ENCODE measurements around the gene SNRPD3. TPM values are rescaled to one million over a fixed set of nuclear protein-coding genes. Genes with fewer than 3 reads are reported as not detected.
"Not testable (repeated sequence)": the region's sequence is repeated elsewhere in the genome, so short reads cannot be mapped to it uniquely, and the experiment has no call there.

The SNRPD3 gene
- total and polyA plus RNA-seq, 2 donors = 95.7 to 166 TPM

GRCh38 chr22:24592058-24592850 is 36.5 kb downstream of the SNRPD3 start:
- peak overlapping the region; percentile 16 to 53 for H3K4me3 ChIP-seq (ENCODE audit: low read length in 2 of 2)
- peaks cover 12 to 34% of the 10 kb centered on the region in 2 donors for H3K27me3 ChIP-seq (ENCODE audit: control insufficient read depth in 2 of 2, insufficient read depth in 1 of 2, low read length in 1 of 2)
- no peak for DNase-seq (ENCODE audit: low read depth in 6 of 9, low spot score in 9 of 9)
- H3K4me1 ChIP-seq (ENCODE audit: control insufficient read depth in 2 of 2, insufficient read depth in 2 of 2, low read length in 2 of 2) = peaks cover 0 to 4% of the 10 kb centered on the region in 2 donors
- WGBS = 15% methylated on average over 33 of the region's 33 CpGs
- H3K36me3 ChIP-seq (ENCODE audit: control insufficient read depth in 2 of 2, insufficient read depth in 2 of 2, low read length in 1 of 2) = no peaks in the 10 kb centered on the region
- peak overlapping the region in 1 of 2 donors; percentile 3 for H3K27ac ChIP-seq (ENCODE audit: low read depth in 1 of 2, low read length in 1 of 2)
- no peaks in the 10 kb centered on the region for H3K9me3 ChIP-seq (ENCODE audit: control insufficient read depth in 2 of 2, insufficient read depth in 1 of 2, low read length in 1 of 2)

- Histone ChIP-seq H3K27me3 (ENCODE audit: control insufficient read depth in 2 of 2, insufficient read depth in 1 of 2, low read length in 1 of 2) (peaks cover 12 to 34% of the 10 kb centered on the region in 2 donors), H3K27ac (ENCODE audit: low read depth in 1 of 2, low read length in 1 of 2) (peak within 1 kb of the TSS in 1 of 2 donors; percentile 11), H3K4me1 (ENCODE audit: control insufficient read depth in 2 of 2, insufficient read depth in 2 of 2, low read length in 2 of 2) (peaks cover 0 to 4% of the 10 kb centered on the region in 2 donors), H3K9me3 (ENCODE audit: control insufficient read depth in 2 of 2, insufficient read depth in 1 of 2, low read length in 1 of 2) (no peaks in the 10 kb centered on the region), H3K36me3 (ENCODE audit: control insufficient read depth in 2 of 2, insufficient read depth in 2 of 2, low read length in 1 of 2) (no peaks in the 10 kb centered on the region), H3K4me3 (ENCODE audit: low read length in 2 of 2) (peak within 1 kb of the TSS; percentile 16 to 53)
- DNase-seq (ENCODE audit: low read depth in 6 of 9, low spot score in 9 of 9) = no peak
- 7% methylated on average over 72 of the region's 72 CpGs for WGBS
Measured at GRCh38 chr22:24592851-24593558, 37.2 kb downstream of the SNRPD3 start, which contains the start of gene LRRC75B. LRRC75B (minus strand) TSS chr22:24593073; CDS start chr22:24593039, 34 bp downstream.

GRCh38 chr22:24593559-24593835 is 37.7 kb downstream of the SNRPD3 start:
- not testable (repeated sequence) for H3K36me3 ChIP-seq (ENCODE audit: control insufficient read depth in 2 of 2, insufficient read depth in 2 of 2, low read length in 1 of 2); H3K4me1 ChIP-seq (ENCODE audit: control insufficient read depth in 2 of 2, insufficient read depth in 2 of 2, low read length in 2 of 2); DNase-seq (ENCODE audit: low read depth in 6 of 9, low spot score in 9 of 9); H3K4me3 ChIP-seq (ENCODE audit: low read length in 2 of 2); H3K9me3 ChIP-seq (ENCODE audit: control insufficient read depth in 2 of 2, insufficient read depth in 1 of 2, low read length in 1 of 2)
- 99% methylated on average over 10 of the region's 10 CpGs for WGBS
- Histone ChIP-seq H3K27ac (ENCODE audit: low read depth in 1 of 2, low read length in 1 of 2) (peak overlapping the region in 1 of 2 donors; percentile 11), H3K27me3 (ENCODE audit: control insufficient read depth in 2 of 2, insufficient read depth in 1 of 2, low read length in 1 of 2) (peaks cover 12 to 34% of the 10 kb centered on the region in 2 donors)

GRCh38 chr22:24593836-24594568 is 38.2 kb downstream of the SNRPD3 start:
- no peak for DNase-seq (ENCODE audit: low read depth in 6 of 9, low spot score in 9 of 9)
- H3K27me3 ChIP-seq (ENCODE audit: control insufficient read depth in 2 of 2, insufficient read depth in 1 of 2, low read length in 1 of 2) = peaks cover 12 to 34% of the 10 kb centered on the region in 2 donors
- no peak overlapping the region for H3K4me3 ChIP-seq (ENCODE audit: low read length in 2 of 2)
- H3K36me3 ChIP-seq (ENCODE audit: control insufficient read depth in 2 of 2, insufficient read depth in 2 of 2, low read length in 1 of 2) = no peaks in the 10 kb centered on the region
- 92% methylated on average over 16 of the region's 16 CpGs for WGBS
- H3K9me3 ChIP-seq (ENCODE audit: control insufficient read depth in 2 of 2, insufficient read depth in 1 of 2, low read length in 1 of 2) = no peaks in the 10 kb centered on the region
- H3K27ac ChIP-seq (ENCODE audit: low read depth in 1 of 2, low read length in 1 of 2) = no peak overlapping the region
- H3K4me1 ChIP-seq (ENCODE audit: control insufficient read depth in 2 of 2, insufficient read depth in 2 of 2, low read length in 2 of 2) = peaks cover 0 to 4% of the 10 kb centered on the region in 2 donors

- peaks cover 12 to 34% of the 10 kb centered on the region in 2 donors for H3K27me3 ChIP-seq (ENCODE audit: control insufficient read depth in 2 of 2, insufficient read depth in 1 of 2, low read length in 1 of 2)
- DNase-seq (ENCODE audit: low read depth in 6 of 9, low spot score in 9 of 9) = no peak
- peaks cover 2 to 4% of the 10 kb centered on the region in 2 donors for H3K4me1 ChIP-seq (ENCODE audit: control insufficient read depth in 2 of 2, insufficient read depth in 2 of 2, low read length in 2 of 2)
- H3K27ac ChIP-seq (ENCODE audit: low read depth in 1 of 2, low read length in 1 of 2) = no peak overlapping the region
- no peaks in the 10 kb centered on the region for H3K9me3 ChIP-seq (ENCODE audit: control insufficient read depth in 2 of 2, insufficient read depth in 1 of 2, low read length in 1 of 2)
- no peak overlapping the region for H3K4me3 ChIP-seq (ENCODE audit: low read length in 2 of 2)
- WGBS = 96% methylated on average over 7 of the region's 7 CpGs
- H3K36me3 ChIP-seq (ENCODE audit: control insufficient read depth in 2 of 2, insufficient read depth in 2 of 2, low read length in 1 of 2) = no peaks in the 10 kb centered on the region
Measured at GRCh38 chr22:24594569-24595120, 38.8 kb downstream of the SNRPD3 start.

- DNase-seq (ENCODE audit: low read depth in 6 of 9, low spot score in 9 of 9) = no peak
- no peak overlapping the region for H3K27ac ChIP-seq (ENCODE audit: low read depth in 1 of 2, low read length in 1 of 2)
- H3K4me1 ChIP-seq (ENCODE audit: control insufficient read depth in 2 of 2, insufficient read depth in 2 of 2, low read length in 2 of 2) = peaks cover 2 to 4% of the 10 kb centered on the region in 2 donors
- WGBS = 97% methylated on average over 6 of the region's 6 CpGs
- H3K9me3 ChIP-seq (ENCODE audit: control insufficient read depth in 2 of 2, insufficient read depth in 1 of 2, low read length in 1 of 2) = no peaks in the 10 kb centered on the region
- no peak overlapping the region for H3K4me3 ChIP-seq (ENCODE audit: low read length in 2 of 2)
- peaks cover 12 to 34% of the 10 kb centered on the region in 2 donors for H3K27me3 ChIP-seq (ENCODE audit: control insufficient read depth in 2 of 2, insufficient read depth in 1 of 2, low read length in 1 of 2)
- no peaks in the 10 kb centered on the region for H3K36me3 ChIP-seq (ENCODE audit: control insufficient read depth in 2 of 2, insufficient read depth in 2 of 2, low read length in 1 of 2)
Measured at GRCh38 chr22:24595228-24595627, 39.4 kb downstream of the SNRPD3 start.

GRCh38 chr22:24595863-24596262 is 40.1 kb downstream of the SNRPD3 start:
- WGBS = 98% methylated on average over 4 of the region's 4 CpGs

GRCh38 chr22:24597076-24597475 is 41.3 kb downstream of the SNRPD3 start:
- H3K9me3 ChIP-seq (ENCODE audit: control insufficient read depth in 2 of 2, insufficient read depth in 1 of 2, low read length in 1 of 2); DNase-seq (ENCODE audit: low read depth in 6 of 9, low spot score in 9 of 9); H3K36me3 ChIP-seq (ENCODE audit: control insufficient read depth in 2 of 2, insufficient read depth in 2 of 2, low read length in 1 of 2); H3K4me3 ChIP-seq (ENCODE audit: low read length in 2 of 2); H3K27ac ChIP-seq (ENCODE audit: low read depth in 1 of 2, low read length in 1 of 2): not testable (repeated sequence)
- peaks cover 9 to 26% of the 10 kb centered on the region in 2 donors for H3K27me3 ChIP-seq (ENCODE audit: control insufficient read depth in 2 of 2, insufficient read depth in 1 of 2, low read length in 1 of 2)
- peaks cover 6 to 12% of the 10 kb centered on the region in 2 donors for H3K4me1 ChIP-seq (ENCODE audit: control insufficient read depth in 2 of 2, insufficient read depth in 2 of 2, low read length in 2 of 2)
- WGBS = 97% methylated on average over 9 of the region's 9 CpGs

More at GRCh38 chr22:24595863-24596262, 40.1 kb downstream of the SNRPD3 start:
- no peak overlapping the region for H3K4me3 ChIP-seq (ENCODE audit: low read length in 2 of 2)
- H3K27ac ChIP-seq (ENCODE audit: low read depth in 1 of 2, low read length in 1 of 2) = no peak overlapping the region
- no peaks in the 10 kb centered on the region for H3K9me3 ChIP-seq (ENCODE audit: control insufficient read depth in 2 of 2, insufficient read depth in 1 of 2, low read length in 1 of 2)
- peaks cover 4 to 6% of the 10 kb centered on the region in 2 donors for H3K4me1 ChIP-seq (ENCODE audit: control insufficient read depth in 2 of 2, insufficient read depth in 2 of 2, low read length in 2 of 2)
- no peak for DNase-seq (ENCODE audit: low read depth in 6 of 9, low spot score in 9 of 9)
- H3K27me3 ChIP-seq (ENCODE audit: control insufficient read depth in 2 of 2, insufficient read depth in 1 of 2, low read length in 1 of 2) = peaks cover 12 to 34% of the 10 kb centered on the region in 2 donors
- no peaks in the 10 kb centered on the region for H3K36me3 ChIP-seq (ENCODE audit: control insufficient read depth in 2 of 2, insufficient read depth in 2 of 2, low read length in 1 of 2)

Data from thymus (tissue), 11 donors.